Measurements from ENCODE around the gene FLNC. TPM values are rescaled to one million over a fixed set of nuclear protein-coding genes. Genes with fewer than 3 reads are reported as not detected.
A peak's percentile ranks its signal among the peaks of the same experiment; 100 is the strongest.

The FLNC gene
- total and polyA plus RNA-seq, 2 donors (not counting 3 experiments of a cell fraction or from before 2014, with no cell fraction given) = 19.5 to 81.9 TPM

GRCh38 chr7:128862571-128863432 is 32.6 kb downstream of the FLNC start, which contains the start of gene ATP6V1F:
ATP6V1F (plus strand) TSS chr7:128862856; CDS start chr7:128862905, 49 bp downstream.
- peak within 1 kb of the TSS; percentile 75 for H3K4me2 ChIP-seq (ENCODE audit: insufficient read depth, low read length)
- no peaks in the 10 kb centered on the region for H3K27me3 ChIP-seq (ENCODE audit: control insufficient read depth in 2 of 2, insufficient read depth in 2 of 2, low read length in 2 of 2)
- H3K27ac ChIP-seq (ENCODE audit: insufficient read depth, low read depth, low read length) = peak within 1 kb of the TSS; percentile 57
- H3K4me3 ChIP-seq (replicated peaks in 1 of 3; ENCODE audit: insufficient read depth in 1 of 3, low read depth in 1 of 3, low read length in 3 of 3) = peak within 1 kb of the TSS; percentile 48 to 67 (median 62)
- TSS peak; percentile 26 for BruUV-seq (replicated peaks)
- H2AFZ ChIP-seq (ENCODE audit: low read depth, low read length) = peak within 1 kb of the TSS; percentile 76
- H3K9me3 ChIP-seq (replicated peaks; ENCODE audit: control insufficient read depth, insufficient read depth, low read length) = no peaks in the 10 kb centered on the region
- peak within 1 kb of the TSS; percentile 65 for H3K9ac ChIP-seq (replicated peaks; ENCODE audit: extremely low read depth, insufficient read depth, low read length)
- dilution Hi-C loops (cut with MboI; ENCODE audit: extremely low pct_ligation_motif_present, low sequenced_read_pairs) (no loop called here), intact Hi-C loops (cut with micrococcal nuclease) (loop anchor here (1.0 kb wide), 3 partner anchors 17 to 72 kb away; partner anchors contain the start of gene CCDC136)
- H3K4me1 ChIP-seq (ENCODE audit: control insufficient read depth, extremely low read depth, insufficient read depth, low read length) = peaks cover 9% of the 10 kb centered on the region
- TF ChIP-seq CTCF (IDR thresholded peaks at IDR 0.05; ENCODE audit: extremely low read depth in 1 of 2, insufficient read depth in 1 of 2, low read depth in 1 of 2, low read length in 2 of 2) = no peak
- no peak for TF ChIP-seq FOS (IDR thresholded peaks at IDR 0.05; ENCODE audit: borderline replicate concordance, insufficient read depth, low read length)
- peak; percentile 68 for TF ChIP-seq POLR2AphosphoS5 (IDR thresholded peaks at IDR 0.05; ENCODE audit: insufficient read depth, low read depth, low read length)
- TF ChIP-seq POLR2A (IDR thresholded peaks at IDR 0.05; ENCODE audit: low read depth, low read length) = peak; percentile 91
- H4K20me1 ChIP-seq (replicated peaks; ENCODE audit: control insufficient read depth, extremely low read depth, insufficient read depth, low read length) = no peaks in the 10 kb centered on the region
- FAIRE-seq = peak; percentile 100
- H3K36me3 ChIP-seq (ENCODE audit: control insufficient read depth in 2 of 2, extremely low read depth in 1 of 2, insufficient read depth in 2 of 2, low read length in 2 of 2) = peaks cover 0 to 14% of the 10 kb centered on the region in 2 experiments
- DNase-seq (ENCODE audit: low read depth, low spot score) = peak; percentile 100
- peaks cover 10% of the 10 kb centered on the region for H3K79me2 ChIP-seq (ENCODE audit: control insufficient read depth, insufficient read depth, low read length)
- H3K9me1 ChIP-seq (replicated peaks; ENCODE audit: control insufficient read depth, extremely low read depth, insufficient read depth, low read length) = no peaks in the 10 kb centered on the region
- CTCF ChIA-PET = interaction anchor here (0.8 to 3.5 kb wide), 14 partner anchors 10 to 229 kb away, joined by 3 to 42 read pairs (median 4); partner anchors contain the start of gene CALU
- POLR2A ChIA-PET = interaction anchor here (0.6 kb wide), 2 partner anchors 13 to 34 kb away, joined by 4 to 6 read pairs; no protein-coding TSS in a partner anchor

All from endothelial cell of umbilical vein (primary cell).